Measurements from ENCODE around the gene TMPRSS2.

- no peak for TF ChIP-seq CTCF (IDR thresholded peaks at IDR 0.05)
- TF ChIP-seq POLR2A (IDR thresholded peaks at IDR 0.05), result no peak
These were observed 49.4 kb downstream of the TMPRSS2 start for GRCh38 chr21:41458559-41458958.
